Ovary (tissue), 3 donors: Measurements from ENCODE around the gene OAS1.

Source experiments
- POLR2A ChIP-seq: fragments of 450-650 bp; IDR thresholded peaks from one replicate; pipeline ENCODE4 v1.6.1; 2017; ENCODE audit warnings: antibody characterized with exemption, mild to moderate bottlenecking, moderate library complexity
- TF ChIP-seq, protein P1 (sequence below), 3 donors: fragments of 450-650 bp in 2 of 3; fragments of 200-600 bp in 1 of 3; IDR thresholded peaks; one replicate each; pipeline versions ENCODE4 v1.5.1 to v1.8.0; 2016 to 2022; ENCODE audit warnings: antibody characterized with exemption in 3 of 3, mild to moderate bottlenecking in 1 of 3
- donor health status: DM: no; HTN: no; CAD: no.

DNA sequence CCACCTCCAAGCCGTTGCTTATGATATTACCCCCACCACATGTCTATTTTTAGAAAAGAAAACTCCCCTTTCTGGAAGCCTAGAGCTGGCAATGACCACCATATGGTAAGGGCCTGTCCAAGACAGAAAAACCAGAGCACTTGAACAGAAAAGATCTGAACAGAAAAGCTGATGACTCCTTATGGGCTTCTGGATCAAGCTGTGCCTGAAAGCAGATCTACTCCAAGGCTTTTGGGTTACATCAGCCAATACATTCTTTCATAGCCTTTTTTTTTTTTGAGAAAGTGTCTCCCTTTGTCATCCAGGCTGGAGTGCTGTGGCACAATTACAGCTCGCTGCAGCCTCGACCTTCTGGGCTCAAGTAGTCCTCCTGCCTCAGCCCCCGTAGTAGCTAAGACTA is 54.8 kb downstream of the OAS1 start:
- no peak for TF ChIP-seq POLR2A
- TF ChIP-seq, protein P1, sequence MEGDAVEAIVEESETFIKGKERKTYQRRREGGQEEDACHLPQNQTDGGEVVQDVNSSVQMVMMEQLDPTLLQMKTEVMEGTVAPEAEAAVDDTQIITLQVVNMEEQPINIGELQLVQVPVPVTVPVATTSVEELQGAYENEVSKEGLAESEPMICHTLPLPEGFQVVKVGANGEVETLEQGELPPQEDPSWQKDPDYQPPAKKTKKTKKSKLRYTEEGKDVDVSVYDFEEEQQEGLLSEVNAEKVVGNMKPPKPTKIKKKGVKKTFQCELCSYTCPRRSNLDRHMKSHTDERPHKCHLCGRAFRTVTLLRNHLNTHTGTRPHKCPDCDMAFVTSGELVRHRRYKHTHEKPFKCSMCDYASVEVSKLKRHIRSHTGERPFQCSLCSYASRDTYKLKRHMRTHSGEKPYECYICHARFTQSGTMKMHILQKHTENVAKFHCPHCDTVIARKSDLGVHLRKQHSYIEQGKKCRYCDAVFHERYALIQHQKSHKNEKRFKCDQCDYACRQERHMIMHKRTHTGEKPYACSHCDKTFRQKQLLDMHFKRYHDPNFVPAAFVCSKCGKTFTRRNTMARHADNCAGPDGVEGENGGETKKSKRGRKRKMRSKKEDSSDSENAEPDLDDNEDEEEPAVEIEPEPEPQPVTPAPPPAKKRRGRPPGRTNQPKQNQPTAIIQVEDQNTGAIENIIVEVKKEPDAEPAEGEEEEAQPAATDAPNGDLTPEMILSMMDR (IDR thresholded peaks at IDR 0.05): no peak
